GM21717 (cell line): ENCODE measurements around the gene PRRG4.
"Not testable (repeated sequence)": the region's sequence is repeated elsewhere in the genome, so short reads cannot be mapped to it uniquely, and the experiment has no call there.

Source experiments
- ATAC-seq: cut with Tn5 transposase; IDR thresholded peaks from one replicate; pipeline ENCODE4 v1.9.1; 2021; ENCODE audit warnings: mild to moderate bottlenecking, moderate library complexity; ENCODE audit not compliant: unreplicated experiment

Gene PRRG4

GRCh38 chr11:32883421-32883820 lies 53.7 kb downstream of the PRRG4 start:
- ATAC-seq, result no peak

GRCh38 chr11:32884023-32884422 lies 54.3 kb downstream of the PRRG4 start:
- no peak for ATAC-seq

- no peak for ATAC-seq
Measured at GRCh38 chr11:32884770-32885384, 55.1 kb downstream of the PRRG4 start.

GRCh38 chr11:32885556-32885955 lies 55.8 kb downstream of the PRRG4 start:
- ATAC-seq, result no peak

GRCh38 chr11:32886180-32886579 lies 56.5 kb downstream of the PRRG4 start:
- ATAC-seq, result no peak

- not testable (repeated sequence) for ATAC-seq
Measured at GRCh38 chr11:32887707-32888383, 58.1 kb downstream of the PRRG4 start.

- ATAC-seq, result not testable (repeated sequence)
Measured at GRCh38 chr11:32888384-32888710, 58.6 kb downstream of the PRRG4 start.

- no peak for ATAC-seq
Measured at GRCh38 chr11:32888805-32889204, 59.1 kb downstream of the PRRG4 start.

- ATAC-seq, result no peak
Measured at GRCh38 chr11:32890843-32891656, 61.3 kb downstream of the PRRG4 start.

GRCh38 chr11:32891657-32892354 lies 62.1 kb downstream of the PRRG4 start:
- ATAC-seq, result no peak

- peak; percentile 61 for ATAC-seq
Measured at GRCh38 chr11:32892355-32893092, 62.8 kb downstream of the PRRG4 start, which contains the start of gene QSER1. QSER1 (plus strand) TSS chr11:32892811; CDS start chr11:32893126, 315 bp downstream.

GRCh38 chr11:32893093-32893342 lies 63.3 kb downstream of the PRRG4 start:
- no peak for ATAC-seq

GRCh38 chr11:32893343-32894148 lies 63.8 kb downstream of the PRRG4 start:
- peak; percentile 36 for ATAC-seq

GRCh38 chr11:32894149-32894827 lies 64.6 kb downstream of the PRRG4 start:
- no peak for ATAC-seq

GRCh38 chr11:32894921-32895320 lies 65.2 kb downstream of the PRRG4 start:
- ATAC-seq, result no peak

- ATAC-seq, result no peak
Measured at GRCh38 chr11:32895471-32895870, 65.7 kb downstream of the PRRG4 start.

GRCh38 chr11:32897103-32897502 lies 67.4 kb downstream of the PRRG4 start:
- no peak for ATAC-seq

GRCh38 chr11:32899438-32899837 lies 69.7 kb downstream of the PRRG4 start:
- ATAC-seq, result no peak

- ATAC-seq, result no peak
Measured at GRCh38 chr11:32902089-32902665, 72.5 kb downstream of the PRRG4 start.
